H1 (cell line): Measurements from ENCODE around the gene C1orf116. TPM values are rescaled to one million over a fixed set of nuclear protein-coding genes. Genes with fewer than 3 reads are reported as not detected.

Experiments used
- ATF2 ChIP-seq: IDR thresholded peaks from 2 replicates; pipeline ENCODE4 v1.6.1; 2012; ENCODE audit warnings: low read length, inconsistent platforms
- ATF3 ChIP-seq: IDR thresholded peaks from 2 replicates; pipeline ENCODE4 v1.6.1; 2011; ENCODE audit warnings: low read depth, mild to moderate bottlenecking, low read length; ENCODE audit not compliant: insufficient read depth
- BRCA1 ChIP-seq: IDR thresholded peaks from 2 replicates; pipeline ENCODE4 v1.6.1; 2012; ENCODE audit warnings: low read depth, low read length, improper control_type of control experiment
- CBX5 ChIP-seq: fragments of 300-800, 300-1000 bp; sonication (generic); IDR thresholded peaks from 2 replicates; pipeline ENCODE4 v1.7.1; 2016; ENCODE audit warnings: antibody characterized with exemption, low read length, low read depth
- CHD2 ChIP-seq: IDR thresholded peaks from 2 replicates; pipeline ENCODE4 v1.6.1; 2012; ENCODE audit warnings: low read length, improper control_type of control experiment
- CHD7 ChIP-seq: fragments of 300-600 bp; sonication (generic); IDR thresholded peaks from 2 replicates; pipeline ENCODE4 v1.7.1; 2012; ENCODE audit warnings: low read length, moderate library complexity, mild to moderate bottlenecking, inconsistent platforms; ENCODE audit not compliant: insufficient replicate concordance
- GTF2F1 ChIP-seq: IDR thresholded peaks from 2 replicates; pipeline ENCODE4 v1.6.1; 2012; ENCODE audit warnings: low read depth, low read length, improper control_type of control experiment, borderline replicate concordance
- JUND ChIP-seq: IDR thresholded peaks from 2 replicates; pipeline ENCODE4 v1.6.1; 2011; ENCODE audit warnings: mild to moderate bottlenecking, improper control_type of control experiment, low read length
- TAF1 ChIP-seq: IDR thresholded peaks from 2 replicates; pipeline ENCODE4 v1.6.1; 2011; ENCODE audit warnings: mild to moderate bottlenecking, low read depth, low read length
- TBP ChIP-seq: IDR thresholded peaks from 2 replicates; pipeline ENCODE4 v1.6.1; 2011; ENCODE audit warnings: low read depth, low read length, improper control_type of control experiment
- polyA plus RNA-seq, 7 experiments: library from polyadenylated mRNA; depleted of rRNA in 3 of 7; stranded (reverse) in 5 of 7; unstranded in 2 of 7; fragments of >200 nt in 5 of 7; fragments of 200-250 nt in 2 of 7; gene quantifications; 1 replicate in 5 of 7; 2 replicates in 1 of 7; 4 replicates in 1 of 7; pipeline versions ENCODE4 v1.2.1 to v1.2.3, GENCODE V29; 2011 to 2013; ENCODE audit warnings: missing spikeins in 2 of 7, mixed read lengths in 2 of 7
- total RNA-seq: library from RNA; stranded (reverse); fragmentation: NEBNext Ultra II Directional; extraction: Animal tissue kit (Norgen Biotek cat#: 25700); gene quantifications from 2 replicates; pipeline ENCODE4 v1.2.1, GENCODE V29; 2021

Gene C1orf116
- total and polyA plus RNA-seq, 2 of the 8 experiments (the other 6 are each of a cell fraction or from before 2014, with no cell fraction given) = 2.2 to 3.9 TPM

- TF ChIP-seq CHD7 (no peak), GTF2F1 (no peak), BRCA1 (no peak), TBP (no peak), CBX5 (no peak), CHD2 (no peak), JUND (no peak), ATF3 (no peak), ATF2 (no peak), TAF1 (no peak)
These were observed 746 bp upstream of the C1orf116 start (continued) for GRCh38 chr1:207033302-207033701.
